ENCODE results near the gene MAPKAPK2.

Gene MAPKAPK2

DNA sequence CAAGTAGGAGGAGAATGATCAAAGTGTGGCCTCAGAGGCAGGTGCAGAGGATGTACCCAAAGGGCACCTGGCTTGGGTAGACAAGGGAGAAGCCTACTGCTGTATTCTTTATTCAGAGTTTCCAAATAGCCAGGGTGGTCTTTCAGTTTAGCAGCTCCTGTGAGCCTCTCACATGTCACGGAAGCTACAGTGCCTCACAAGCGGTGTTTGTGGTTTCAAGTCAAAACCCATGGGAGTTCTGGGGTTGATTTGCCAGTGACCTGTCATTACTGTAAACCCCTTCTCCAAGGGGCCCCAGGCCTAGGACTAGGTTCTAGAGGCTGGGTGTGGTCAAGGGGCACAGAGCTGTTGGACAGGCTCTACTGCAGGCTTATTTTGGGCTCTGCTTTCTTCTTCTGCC is 97.7 kb downstream of the MAPKAPK2 start:
- H3K4me3 ChIP-seq (ENCODE audit: control insufficient read depth, low read depth, low read length), result no peak overlapping the region
- no peak for DNase-seq (ENCODE audit: low read depth)
- TF ChIP-seq, protein P1, sequence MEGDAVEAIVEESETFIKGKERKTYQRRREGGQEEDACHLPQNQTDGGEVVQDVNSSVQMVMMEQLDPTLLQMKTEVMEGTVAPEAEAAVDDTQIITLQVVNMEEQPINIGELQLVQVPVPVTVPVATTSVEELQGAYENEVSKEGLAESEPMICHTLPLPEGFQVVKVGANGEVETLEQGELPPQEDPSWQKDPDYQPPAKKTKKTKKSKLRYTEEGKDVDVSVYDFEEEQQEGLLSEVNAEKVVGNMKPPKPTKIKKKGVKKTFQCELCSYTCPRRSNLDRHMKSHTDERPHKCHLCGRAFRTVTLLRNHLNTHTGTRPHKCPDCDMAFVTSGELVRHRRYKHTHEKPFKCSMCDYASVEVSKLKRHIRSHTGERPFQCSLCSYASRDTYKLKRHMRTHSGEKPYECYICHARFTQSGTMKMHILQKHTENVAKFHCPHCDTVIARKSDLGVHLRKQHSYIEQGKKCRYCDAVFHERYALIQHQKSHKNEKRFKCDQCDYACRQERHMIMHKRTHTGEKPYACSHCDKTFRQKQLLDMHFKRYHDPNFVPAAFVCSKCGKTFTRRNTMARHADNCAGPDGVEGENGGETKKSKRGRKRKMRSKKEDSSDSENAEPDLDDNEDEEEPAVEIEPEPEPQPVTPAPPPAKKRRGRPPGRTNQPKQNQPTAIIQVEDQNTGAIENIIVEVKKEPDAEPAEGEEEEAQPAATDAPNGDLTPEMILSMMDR (IDR thresholded peaks at IDR 0.05; ENCODE audit: control insufficient read depth, insufficient read depth, low read depth, low read length, missing control alignments), result no peak

DNA sequence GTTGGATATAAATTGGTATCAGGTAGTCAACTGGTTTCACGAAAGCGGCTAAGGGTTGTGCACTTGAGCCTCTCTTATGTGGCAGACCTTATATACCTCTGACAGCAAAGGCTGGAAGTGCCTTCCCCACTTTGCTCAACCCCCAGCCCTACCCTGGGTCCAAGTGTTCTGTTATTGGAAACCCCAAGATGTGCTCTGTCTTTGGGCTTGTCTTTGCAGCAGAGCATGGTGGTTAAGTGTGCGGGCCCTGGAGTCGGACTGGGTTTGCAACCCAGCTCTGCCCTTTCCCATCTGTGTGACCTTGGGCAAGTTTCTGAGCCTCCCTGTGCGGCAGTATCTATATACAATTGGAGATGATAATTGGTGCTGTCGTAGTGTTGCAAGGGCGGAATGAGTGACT is 98.8 kb downstream of the MAPKAPK2 start:
- no peak overlapping the region for H3K4me3 ChIP-seq (ENCODE audit: control insufficient read depth, low read depth, low read length)
- TF ChIP-seq, protein P1 (IDR thresholded peaks at IDR 0.05; ENCODE audit: control insufficient read depth, insufficient read depth, low read depth, low read length, missing control alignments), result no peak
- no peak for DNase-seq (ENCODE audit: low read depth)

Data from AG09309 (cell line).